K562 (cell line): ENCODE data around the gene KCTD13. TPM values are rescaled to one million over a fixed set of nuclear protein-coding genes. Genes with fewer than 3 reads are reported as not detected.
A peak's percentile ranks its signal among the peaks of the same experiment; 100 is the strongest.

Experiments used
- ADNP ChIP-seq: fragments of 200-800 bp; sonication (Bioruptor generic); IDR thresholded peaks from 2 replicates; pipeline ENCODE4 v1.6.1; 2016; ENCODE audit warnings: missing genetic modification characterization, missing compliant biosample characterization
- ASH1L ChIP-seq: fragments of 450-650 bp; IDR thresholded peaks from 2 replicates; pipeline ENCODE4 v1.6.1; 2018; ENCODE audit warnings: borderline replicate concordance, mild to moderate bottlenecking, low read depth; ENCODE audit not compliant: partially characterized antibody
- ATF2 ChIP-seq: sonication (generic); formaldehyde crosslinking; IDR thresholded peaks from 2 replicates; pipeline ENCODE4 v1.8.1; 2022; ENCODE audit warnings: missing genetic modification reagents
- CREB5 ChIP-seq: fragments of 250-450 bp; sonication (Bioruptor Pico); IDR thresholded peaks from 2 replicates; pipeline ENCODE4 v1.5.0; 2020; ENCODE audit warnings: mild to moderate bottlenecking
- ETV1 ChIP-seq: fragments of 450-650 bp; conservative IDR thresholded peaks from 2 replicates; pipeline ENCODE4 v1.6.1; 2016; ENCODE audit warnings: missing genetic modification characterization, control low read depth, low read depth, missing compliant biosample characterization
- FOS ChIP-seq: IDR thresholded peaks from 3 replicates; pipeline ENCODE4 v1.6.1; 2011; ENCODE audit not compliant: insufficient read length; ENCODE audit errors: extremely low read depth
- HEY1 ChIP-seq: fragments of 250-450 bp; sonication (Bioruptor Pico); IDR thresholded peaks from 2 replicates; pipeline ENCODE4 v1.5.0; 2020; ENCODE audit warnings: mild to moderate bottlenecking, moderate library complexity, borderline replicate concordance
- POLR2AphosphoS2 ChIP-seq: IDR thresholded peaks from 2 replicates; pipeline ENCODE4 v1.6.1; 2012; ENCODE audit warnings: low read length, improper control_type of control experiment
- SMAD4 ChIP-seq: fragments of 250-450 bp; sonication (Bioruptor Pico); conservative IDR thresholded peaks from 2 replicates; pipeline ENCODE4 v1.8.0; 2021; ENCODE audit warnings: inconsistent platforms, mild to moderate bottlenecking, moderate library complexity
- ZBTB34 ChIP-seq: fragments of 250-450 bp; sonication (Bioruptor Pico); IDR thresholded peaks from 2 replicates; pipeline ENCODE4 v1.8.0; 2021; ENCODE audit warnings: mild to moderate bottlenecking, moderate library complexity
- ZNF133 ChIP-seq: fragments of 250-450 bp; sonication (Bioruptor Pico); IDR thresholded peaks from 2 replicates; pipeline ENCODE4 v1.4.0; 2020; ENCODE audit warnings: mild to moderate bottlenecking
- ZNF324 ChIP-seq: fragments of 250-450 bp; sonication (Bioruptor Pico); IDR thresholded peaks from 2 replicates; pipeline ENCODE4 v1.4.0; 2020; ENCODE audit warnings: mild to moderate bottlenecking
- ZNF384 ChIP-seq: IDR thresholded peaks from 2 replicates; pipeline ENCODE4 v1.6.1; 2012; ENCODE audit warnings: low read depth, low read length, improper control_type of control experiment
- ZNF407 ChIP-seq: fragments of 450-650 bp; IDR thresholded peaks from 2 replicates; pipeline ENCODE4 v1.6.1; 2016; ENCODE audit warnings: low read depth
- ZNF778 ChIP-seq: fragments of 450-650 bp; formaldehyde crosslinking; IDR thresholded peaks from 2 replicates; pipeline ENCODE4 v1.4.0; 2020; ENCODE audit warnings: mild to moderate bottlenecking, moderate library complexity
- polyA plus RNA-seq, 8 experiments: library from polyadenylated mRNA; depleted of rRNA in 4 of 8; stranded (reverse) in 5 of 8; unstranded in 3 of 8; fragments of >200 nt; fragmentation: Nextera tagmentation in 2 of 8; fragmentation: Illumina TruSeq in 1 of 8; extraction: Ambion mirVana in 2 of 8; extraction: Trizol in 1 of 8; gene quantifications; 2 replicates each; pipeline versions ENCODE4 v1.2.1 to v1.2.3, GENCODE V29; 2011 to 2014; ENCODE audit warnings: inconsistent platforms in 1 of 8, missing spikeins in 1 of 8
- total RNA-seq, 7 experiments: library from RNA; depleted of rRNA in 6 of 7; stranded (reverse); fragments of >200 nt in 6 of 7; fragmentation: Illumina TruSeq in 2 of 7; extraction: Trizol in 2 of 7; gene quantifications; 2 replicates each; pipeline versions ENCODE4 v1.2.1 to v1.2.3, GENCODE V29; 2011 to 2021; ENCODE audit warnings: low replicate concordance in 1 of 7

Gene KCTD13
- total and polyA plus RNA-seq, 9 of the 15 experiments (the other 6 are each of a cell fraction or from before 2014, with no cell fraction given): 1.0 to 20.6 (median 9.8) TPM

DNA sequence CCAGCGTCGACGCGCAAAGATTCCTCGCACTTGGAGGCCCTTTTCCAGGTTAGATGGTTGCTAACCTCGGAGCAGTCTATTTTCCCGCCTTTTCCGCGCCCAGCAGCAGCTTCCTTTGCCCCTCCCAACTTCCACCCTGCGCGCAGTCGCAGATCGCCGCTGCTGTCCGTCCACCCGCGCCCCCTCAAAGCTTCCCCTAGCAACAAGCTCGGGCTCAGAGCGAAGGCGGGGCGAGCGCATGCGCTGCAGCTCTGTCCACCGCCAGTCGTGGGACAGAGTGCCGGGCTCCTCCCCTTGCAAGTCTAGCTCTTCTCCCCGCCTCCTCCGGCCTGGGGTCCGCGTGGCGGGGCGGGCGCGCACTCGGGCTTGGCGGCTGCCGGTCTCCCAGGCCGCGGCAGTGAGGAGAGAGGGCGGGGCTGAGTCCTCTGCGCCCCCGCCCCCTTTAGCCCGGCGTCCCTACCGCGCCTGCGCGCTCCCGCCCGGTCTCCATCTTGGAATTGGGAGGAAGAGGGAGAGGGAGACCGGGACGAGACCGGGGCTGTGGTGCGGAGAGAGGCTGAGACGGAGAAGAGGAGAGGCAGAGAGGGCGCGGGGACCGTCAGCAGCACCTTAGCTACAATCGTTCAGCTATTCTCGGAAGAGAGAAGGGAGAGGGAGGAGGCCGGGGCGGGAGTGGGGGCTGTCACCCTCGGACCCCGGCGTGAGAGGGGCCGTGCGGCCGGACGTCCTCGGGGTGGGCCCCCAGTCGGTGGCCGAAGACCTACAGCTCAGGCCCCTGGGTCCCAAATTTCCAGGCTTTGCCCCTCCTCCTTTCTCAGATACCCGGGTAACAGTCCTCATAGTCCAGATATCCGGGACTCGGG, 47.6 kb upstream of the KCTD13 start, which contains the start of gene TAOK2 (continued):
- no peak for TF ChIP-seq ZNF407
- no peak for TF ChIP-seq ATF2 (CRISPR knock-in tag)
- no peak for TF ChIP-seq ZNF133 (CRISPR knock-in tag)
- TF ChIP-seq ADNP (tag): no peak
- TF ChIP-seq ASH1L: no peak
- TF ChIP-seq POLR2AphosphoS2: peak; percentile 92
- no peak for TF ChIP-seq CREB5 (CRISPR knock-in tag)
- TF ChIP-seq FOS: no peak
- TF ChIP-seq ZBTB34 (CRISPR knock-in tag): no peak
- no peak; the same call in none of the 2 replicates for TF ChIP-seq SMAD4 (CRISPR knock-in tag)
- TF ChIP-seq ZNF384: no peak
- TF ChIP-seq ZNF778 (CRISPR knock-in tag): no peak
- 0 out of 2 replicates have a peak, but pooled peaks have one; percentile 8 for TF ChIP-seq ETV1
- no peak for TF ChIP-seq ZNF324
- no peak for TF ChIP-seq HEY1 (CRISPR knock-in tag)
